Fibroblast of mammary gland (primary cell): ENCODE data around the gene REXO5.

Source experiments
- DNase-seq: peaks from one replicate; pipeline ENCODE4 v3.0.0-alpha.2; 2010; ENCODE audit warnings: low read depth
- H3K4me3 ChIP-seq: 2 replicates; pipeline ENCODE4 v1.5.1; 2011; ENCODE audit warnings: low read depth, mild to moderate bottlenecking, low read length, moderate library complexity; ENCODE audit not compliant: control insufficient read depth
- CTCF ChIP-seq: conservative IDR thresholded peaks from 2 replicates; pipeline ENCODE4 v1.5.1; 2011; ENCODE audit warnings: low read depth, low read length, inconsistent platforms; ENCODE audit not compliant: control insufficient read depth, insufficient read depth

The REXO5 gene

GRCh38 chr16:20765732-20766131 lies 40.6 kb upstream of the REXO5 start:
- no peak for DNase-seq
- TF ChIP-seq CTCF = no peak
- no peak overlapping the region for H3K4me3 ChIP-seq

GRCh38 chr16:20766294-20766693 lies 40.0 kb upstream of the REXO5 start:
- TF ChIP-seq CTCF = no peak
- H3K4me3 ChIP-seq = no peak overlapping the region
- DNase-seq = no peak

GRCh38 chr16:20767577-20767976 lies 38.8 kb upstream of the REXO5 start:
- DNase-seq = no peak
- no peak overlapping the region for H3K4me3 ChIP-seq
- no peak for TF ChIP-seq CTCF

GRCh38 chr16:20768121-20768520 lies 38.2 kb upstream of the REXO5 start:
- no peak overlapping the region for H3K4me3 ChIP-seq
- DNase-seq = peak; percentile 17
- TF ChIP-seq CTCF = no peak

GRCh38 chr16:20768818-20769217 lies 37.5 kb upstream of the REXO5 start:
- no peak for DNase-seq
- H3K4me3 ChIP-seq = no peak overlapping the region
- no peak for TF ChIP-seq CTCF

- H3K4me3 ChIP-seq = no peak overlapping the region
- no peak for DNase-seq
- TF ChIP-seq CTCF = no peak
These were observed 32.6 kb upstream of the REXO5 start for GRCh38 chr16:20773679-20774078.

GRCh38 chr16:20774703-20775362 lies 31.5 kb upstream of the REXO5 start:
- peak; percentile 60 for DNase-seq
- no peak overlapping the region for H3K4me3 ChIP-seq
- peak; percentile 78 for TF ChIP-seq CTCF
